ENCODE results near the gene CTCFL.

- TF ChIP-seq CTCF (IDR thresholded peaks at IDR 0.05), result no peak
- TF ChIP-seq POLR2A (IDR thresholded peaks at IDR 0.05), result no peak
- no peak for TF ChIP-seq POLR2AphosphoS5 (IDR thresholded peaks at IDR 0.05)
- TF ChIP-seq EP300 (IDR thresholded peaks at IDR 0.05; ENCODE audit: low read depth), result no peak
These were observed 19.0 kb downstream of the CTCFL start for GRCh38 chr20:57505979-57506378.
